HepG2 (cell line): Measurements from ENCODE around the gene MRFAP1L1. TPM values are rescaled to one million over a fixed set of nuclear protein-coding genes. Genes with fewer than 3 reads are reported as not detected.

ENCODE experiments used
- CREB1 ChIP-seq, 2 experiments: fragments of 450-650 bp in 1 of 2; IDR thresholded peaks; 2 replicates each; pipeline ENCODE4 v1.6.1; 2016 to 2017; ENCODE audit warnings: control low read depth in 1 of 2, mild to moderate bottlenecking in 1 of 2, missing compliant biosample characterization in 1 of 2, missing genetic modification characterization in 1 of 2
- ELF4 ChIP-seq: sonication (generic); formaldehyde crosslinking; IDR thresholded peaks from 2 replicates; pipeline ENCODE4 v1.5.0; 2020; ENCODE audit warnings: missing genetic modification reagents, mild to moderate bottlenecking, moderate library complexity, borderline replicate concordance
- EP300 ChIP-seq, 3 experiments: sonication (generic) in 1 of 3; formaldehyde crosslinking in 1 of 3; IDR thresholded peaks; 2 replicates each; pipeline versions ENCODE4 v1.5.1 to v1.6.1; 2011 to 2020; ENCODE audit warnings: low read depth in 2 of 3, low read length in 2 of 3, borderline replicate concordance in 1 of 3, improper control_type of control experiment in 1 of 3, mild to moderate bottlenecking in 1 of 3, missing genetic modification reagents in 1 of 3, moderate library complexity in 1 of 3
- FOXA3 ChIP-seq: IDR thresholded peaks from 2 replicates; pipeline ENCODE4 v1.6.1; 2016; ENCODE audit warnings: missing genetic modification reagents, missing compliant biosample characterization
- GABPB1 ChIP-seq: IDR thresholded peaks from 2 replicates; pipeline ENCODE4 v1.6.1; 2016; ENCODE audit warnings: mild to moderate bottlenecking, missing genetic modification reagents, moderate library complexity, missing compliant biosample characterization
- GLI4 ChIP-seq: sonication (generic); formaldehyde crosslinking; IDR thresholded peaks from 2 replicates; pipeline ENCODE4 v1.5.1; 2020; ENCODE audit warnings: missing genetic modification reagents, mild to moderate bottlenecking, moderate library complexity, borderline replicate concordance
- GZF1 ChIP-seq: sonication (generic); formaldehyde crosslinking; IDR thresholded peaks from 2 replicates; pipeline ENCODE4 v1.5.1; 2020; ENCODE audit warnings: mild to moderate bottlenecking, missing genetic modification reagents
- HOXA9 ChIP-seq: sonication (generic); formaldehyde crosslinking; IDR thresholded peaks from 2 replicates; pipeline ENCODE4 v1.8.1; 2022; ENCODE audit warnings: missing genetic modification reagents, mild to moderate bottlenecking, moderate library complexity, borderline replicate concordance
- KDM3A ChIP-seq: IDR thresholded peaks from 2 replicates; pipeline ENCODE4 v1.6.1; 2018; ENCODE audit warnings: low read depth, missing compliant biosample characterization
- NBN ChIP-seq: fragments of 450-650 bp; conservative IDR thresholded peaks from 2 replicates; pipeline ENCODE4 v1.6.1; 2017
- NFIB ChIP-seq: sonication (generic); formaldehyde crosslinking; IDR thresholded peaks from 2 replicates; pipeline ENCODE4 v1.9.0; 2021; ENCODE audit warnings: missing genetic modification reagents, mild to moderate bottlenecking, borderline replicate concordance
- PPARG ChIP-seq: conservative IDR thresholded peaks from 2 replicates; pipeline ENCODE4 v1.6.1; 2016; ENCODE audit warnings: missing biosample characterization, missing genetic modification reagents
- RARA ChIP-seq: IDR thresholded peaks from 2 replicates; pipeline ENCODE4 v1.6.1; 2016; ENCODE audit warnings: missing genetic modification reagents, missing compliant biosample characterization
- ZBTB8A ChIP-seq: sonication (generic); formaldehyde crosslinking; IDR thresholded peaks from 2 replicates; pipeline ENCODE4 v1.4.0; 2020; ENCODE audit warnings: mild to moderate bottlenecking, low read depth, missing genetic modification reagents, borderline replicate concordance
- ZMYM3 ChIP-seq: sonication (generic); formaldehyde crosslinking; IDR thresholded peaks from 2 replicates; pipeline ENCODE4 v1.5.1; 2020; ENCODE audit warnings: mild to moderate bottlenecking, missing genetic modification reagents
- ZNF331 ChIP-seq: sonication (generic); formaldehyde crosslinking; IDR thresholded peaks from 2 replicates; pipeline ENCODE4 v1.4.0; 2020; ENCODE audit warnings: missing genetic modification reagents
- ZNF441 ChIP-seq: sonication (generic); formaldehyde crosslinking; IDR thresholded peaks from 2 replicates; pipeline ENCODE4 v1.7.0; 2021; ENCODE audit warnings: missing genetic modification reagents, borderline replicate concordance
- ZNF768 ChIP-seq: sonication (generic); formaldehyde crosslinking; IDR thresholded peaks from 2 replicates; pipeline ENCODE4 v1.4.0; 2020; ENCODE audit warnings: missing genetic modification reagents
- ZSCAN30 ChIP-seq: sonication (generic); formaldehyde crosslinking; IDR thresholded peaks from 2 replicates; pipeline ENCODE4 v1.5.0; 2020; ENCODE audit warnings: mild to moderate bottlenecking, missing genetic modification reagents
- ZSCAN31 ChIP-seq: sonication (generic); formaldehyde crosslinking; IDR thresholded peaks from 2 replicates; pipeline ENCODE4 v1.5.0; 2020; ENCODE audit warnings: low read depth, mild to moderate bottlenecking, missing genetic modification reagents
- polyA plus RNA-seq, 8 experiments: library from polyadenylated mRNA; depleted of rRNA in 3 of 8; stranded (reverse) in 7 of 8; unstranded in 1 of 8; fragments of >200 nt; fragmentation: Illumina TruSeq in 4 of 8; extraction: Trizol in 4 of 8; gene quantifications; 2 replicates each; pipeline versions ENCODE4 v1.2.1 to v1.2.3, GENCODE V29; 2011 to 2016; ENCODE audit warnings: low read depth in 4 of 8, missing spikeins in 1 of 8, mixed read lengths in 1 of 8; ENCODE audit not compliant: insufficient read depth in 1 of 8
- total RNA-seq, 5 experiments: library from RNA; depleted of rRNA; stranded (reverse); fragments of >200 nt; fragmentation: Illumina TruSeq; extraction: Trizol; gene quantifications; 2 replicates each; pipeline ENCODE4 v1.2.3, GENCODE V29; 2016; ENCODE audit warnings: low read depth in 1 of 5
- TF ChIP-seq, protein P1 (sequence below): sonication (generic); formaldehyde crosslinking; IDR thresholded peaks from 2 replicates; pipeline ENCODE4 v1.8.0; 2022; ENCODE audit warnings: missing genetic modification reagents, mild to moderate bottlenecking, moderate library complexity, borderline replicate concordance
- TF ChIP-seq, protein P2 (sequence below): IDR thresholded peaks from 2 replicates; pipeline ENCODE4 v1.6.1; 2018; ENCODE audit warnings: missing genetic modification reagents, mild to moderate bottlenecking, missing compliant biosample characterization
- TF ChIP-seq, protein P3 (sequence below): sonication (generic); formaldehyde crosslinking; IDR thresholded peaks from 2 replicates; pipeline ENCODE4 v1.5.0; 2020; ENCODE audit warnings: missing genetic modification reagents

The MRFAP1L1 gene
- total and polyA plus RNA-seq, 2 of the 13 experiments (the other 11 are each of a cell fraction or from before 2014, with no cell fraction given) = 44.8 to 76.6 TPM

DNA sequence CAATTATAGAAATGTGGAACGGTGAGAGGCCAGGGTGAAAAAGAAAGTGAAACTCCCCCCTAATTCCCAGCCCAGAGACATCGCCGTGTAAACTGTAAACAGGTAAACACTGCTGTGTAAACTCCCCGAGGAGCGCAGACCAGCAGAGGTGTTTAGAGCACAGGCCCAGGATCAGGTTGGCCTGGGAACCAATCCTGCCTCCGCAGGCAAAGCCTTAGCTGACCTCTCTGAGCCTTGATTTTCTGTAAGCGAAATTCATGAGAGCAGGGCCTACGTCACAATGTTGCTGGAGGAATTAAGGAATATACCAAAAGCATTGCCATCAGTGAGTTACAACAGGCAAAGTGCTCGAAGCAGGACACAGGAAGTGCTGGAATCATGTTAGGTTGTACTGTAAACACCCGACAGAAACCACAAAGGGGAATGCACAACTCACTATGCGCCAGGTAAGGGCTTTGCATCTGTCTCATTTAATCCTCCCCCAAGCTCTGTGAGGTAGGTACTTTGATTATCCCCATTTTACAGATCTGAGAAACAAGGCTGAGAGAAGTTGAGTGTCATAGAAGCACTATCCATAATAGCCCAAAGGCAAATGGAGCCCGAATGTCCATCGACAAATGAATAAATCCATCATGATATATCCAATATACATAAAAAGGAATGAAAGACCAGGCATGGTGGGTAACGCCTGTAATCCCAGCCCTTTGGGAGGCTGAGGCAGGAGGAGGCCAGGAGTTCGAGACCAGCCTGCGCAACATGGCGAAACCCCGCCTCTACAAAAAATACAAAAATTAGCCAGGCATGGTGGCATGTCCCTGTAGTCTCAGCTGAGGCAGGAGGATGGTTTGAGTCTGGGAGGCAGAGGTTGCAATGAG lies 42.2 kb upstream of the MRFAP1L1 start (continued):
- TF ChIP-seq, protein P1, sequence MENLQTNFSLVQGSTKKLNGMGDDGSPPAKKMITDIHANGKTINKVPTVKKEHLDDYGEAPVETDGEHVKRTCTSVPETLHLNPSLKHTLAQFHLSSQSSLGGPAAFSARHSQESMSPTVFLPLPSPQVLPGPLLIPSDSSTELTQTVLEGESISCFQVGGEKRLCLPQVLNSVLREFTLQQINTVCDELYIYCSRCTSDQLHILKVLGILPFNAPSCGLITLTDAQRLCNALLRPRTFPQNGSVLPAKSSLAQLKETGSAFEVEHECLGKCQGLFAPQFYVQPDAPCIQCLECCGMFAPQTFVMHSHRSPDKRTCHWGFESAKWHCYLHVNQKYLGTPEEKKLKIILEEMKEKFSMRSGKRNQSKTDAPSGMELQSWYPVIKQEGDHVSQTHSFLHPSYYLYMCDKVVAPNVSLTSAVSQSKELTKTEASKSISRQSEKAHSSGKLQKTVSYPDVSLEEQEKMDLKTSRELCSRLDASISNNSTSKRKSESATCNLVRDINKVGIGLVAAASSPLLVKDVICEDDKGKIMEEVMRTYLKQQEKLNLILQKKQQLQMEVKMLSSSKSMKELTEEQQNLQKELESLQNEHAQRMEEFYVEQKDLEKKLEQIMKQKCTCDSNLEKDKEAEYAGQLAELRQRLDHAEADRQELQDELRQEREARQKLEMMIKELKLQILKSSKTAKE (CRISPR knock-in tag) = no peak
- TF ChIP-seq GZF1 (no peak), PPARG (CRISPR knock-in tag) (peak; percentile 32; the same call in 1 of the 2 replicates), ZSCAN31 (CRISPR knock-in tag) (0 out of 2 replicates have a peak, but pooled peaks have one; percentile 31), NBN (no peak), ZBTB8A (no peak), ZNF331 (CRISPR knock-in tag) (peak; percentile 35; the same call in 1 of the 2 replicates), KDM3A (CRISPR knock-in tag) (no peak), EP300 (IDR thresholded peaks at IDR 0.05; ENCODE audit: low read depth in 2 of 2, low read length in 2 of 2) (0 out of 4 replicates have a peak, but pooled peaks of 1 of the 2 experiments have one; percentile 10), EP300 (CRISPR knock-in tag; IDR thresholded peaks at IDR 0.05; ENCODE audit: borderline replicate concordance) (no peak), GABPB1 (CRISPR knock-in tag) (peak; percentile 68; the same call in 1 of the 2 replicates), ZSCAN30 (CRISPR knock-in tag) (peak; percentile 83), FOXA3 (CRISPR knock-in tag) (peak; percentile 79), ZNF441 (CRISPR knock-in tag) (0 out of 2 replicates have a peak, but pooled peaks have one; percentile 22), ZMYM3 (CRISPR knock-in tag) (peak; percentile 22; the same call in 1 of the 2 replicates), ELF4 (CRISPR knock-in tag) (peak; percentile 38; the same call in 1 of the 2 replicates), NFIB (CRISPR knock-in tag) (no peak), ZNF768 (CRISPR knock-in tag) (0 out of 2 replicates have a peak, but pooled peaks have one; percentile 41), GLI4 (CRISPR knock-in tag) (peak; percentile 54; the same call in 1 of the 2 replicates), CREB1 (IDR thresholded peaks at IDR 0.05) (peak; percentile 78), CREB1 (CRISPR knock-in tag; IDR thresholded peaks at IDR 0.05) (no peak), HOXA9 (CRISPR knock-in tag) (0 out of 2 replicates have a peak, but pooled peaks have one; percentile 49), RARA (CRISPR knock-in tag) (peak; percentile 47)
- TF ChIP-seq, protein P2, sequence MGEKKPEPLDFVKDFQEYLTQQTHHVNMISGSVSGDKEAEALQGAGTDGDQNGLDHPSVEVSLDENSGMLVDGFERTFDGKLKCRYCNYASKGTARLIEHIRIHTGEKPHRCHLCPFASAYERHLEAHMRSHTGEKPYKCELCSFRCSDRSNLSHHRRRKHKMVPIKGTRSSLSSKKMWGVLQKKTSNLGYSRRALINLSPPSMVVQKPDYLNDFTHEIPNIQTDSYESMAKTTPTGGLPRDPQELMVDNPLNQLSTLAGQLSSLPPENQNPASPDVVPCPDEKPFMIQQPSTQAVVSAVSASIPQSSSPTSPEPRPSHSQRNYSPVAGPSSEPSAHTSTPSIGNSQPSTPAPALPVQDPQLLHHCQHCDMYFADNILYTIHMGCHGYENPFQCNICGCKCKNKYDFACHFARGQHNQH (CRISPR knock-in tag) = peak; percentile 12; the same call in 1 of the 2 replicates
- TF ChIP-seq, protein P3, sequence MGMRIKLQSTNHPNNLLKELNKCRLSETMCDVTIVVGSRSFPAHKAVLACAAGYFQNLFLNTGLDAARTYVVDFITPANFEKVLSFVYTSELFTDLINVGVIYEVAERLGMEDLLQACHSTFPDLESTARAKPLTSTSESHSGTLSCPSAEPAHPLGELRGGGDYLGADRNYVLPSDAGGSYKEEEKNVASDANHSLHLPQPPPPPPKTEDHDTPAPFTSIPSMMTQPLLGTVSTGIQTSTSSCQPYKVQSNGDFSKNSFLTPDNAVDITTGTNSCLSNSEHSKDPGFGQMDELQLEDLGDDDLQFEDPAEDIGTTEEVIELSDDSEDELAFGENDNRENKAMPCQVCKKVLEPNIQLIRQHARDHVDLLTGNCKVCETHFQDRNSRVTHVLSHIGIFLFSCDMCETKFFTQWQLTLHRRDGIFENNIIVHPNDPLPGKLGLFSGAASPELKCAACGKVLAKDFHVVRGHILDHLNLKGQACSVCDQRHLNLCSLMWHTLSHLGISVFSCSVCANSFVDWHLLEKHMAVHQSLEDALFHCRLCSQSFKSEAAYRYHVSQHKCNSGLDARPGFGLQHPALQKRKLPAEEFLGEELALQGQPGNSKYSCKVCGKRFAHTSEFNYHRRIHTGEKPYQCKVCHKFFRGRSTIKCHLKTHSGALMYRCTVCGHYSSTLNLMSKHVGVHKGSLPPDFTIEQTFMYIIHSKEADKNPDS (CRISPR knock-in tag) = no peak
